ENCODE data around the gene CNTN4. TPM values are rescaled to one million over a fixed set of nuclear protein-coding genes. Genes with fewer than 3 reads are reported as not detected.

Gene CNTN4
- total and polyA plus RNA-seq, 2 of the 8 experiments (the other 6 are each of a cell fraction or from before 2014, with no cell fraction given): 0.41 to 2.2 TPM

DNA sequence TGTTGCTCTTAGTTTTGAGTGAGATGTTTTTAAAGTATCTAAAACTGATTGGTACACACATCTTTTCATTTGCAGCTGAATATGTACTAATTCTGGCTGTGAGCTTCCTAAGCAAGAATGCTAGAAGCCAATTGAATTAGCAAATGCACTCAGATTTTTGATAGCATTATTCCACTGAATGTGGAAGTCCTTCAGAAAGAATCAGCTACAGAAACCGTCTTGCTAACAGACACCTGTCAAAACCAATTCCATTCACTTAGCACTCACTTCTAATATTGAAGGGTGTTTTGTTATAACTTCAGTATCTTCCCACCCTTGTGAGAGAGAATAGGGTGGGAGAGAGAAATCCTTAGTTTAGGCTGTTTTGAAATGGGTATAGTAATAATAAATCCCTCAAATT lies 693.8 kb downstream of the CNTN4 start:
- Histone ChIP-seq H3K9me3 (ENCODE audit: insufficient read depth in 2 of 2, low read depth in 1 of 2, low read length in 1 of 2) (no peaks in the 10 kb centered on the region), H2BK20ac (ENCODE audit: low read length) (no peak overlapping the region), H3K79me1 (ENCODE audit: low read depth, low read length) (no peaks in the 10 kb centered on the region), H4K91ac (replicated peaks; ENCODE audit: insufficient read length, low read length) (no peak overlapping the region), H4K5ac (ENCODE audit: insufficient read length, low read depth, low read length) (no peak overlapping the region), H3K56ac (replicated peaks; ENCODE audit: insufficient read length, low read depth, low read length) (no peak overlapping the region), H3K18ac (ENCODE audit: extremely low read depth, low read length) (no peak overlapping the region), H3K4me2 (ENCODE audit: insufficient read depth in 1 of 2, low read depth in 2 of 2, low read length in 2 of 2) (no peak overlapping the region), H3K23me2 (ENCODE audit: low read depth, low read length) (no peaks in the 10 kb centered on the region), H4K8ac (ENCODE audit: extremely low read depth, insufficient read depth, low read length) (no peak overlapping the region), H2BK12ac (ENCODE audit: low read depth, low read length) (no peak overlapping the region), H3K9ac (replicated peaks in 1 of 4; ENCODE audit: extremely low read depth in 1 of 4, low read depth in 3 of 4, low read length in 3 of 4) (no peak overlapping the region), H3K36me3 (ENCODE audit: control insufficient read depth in 2 of 4, insufficient read depth in 4 of 4, low read length in 3 of 4) (no peaks in the 10 kb centered on the region), H3K79me2 (ENCODE audit: control insufficient read depth in 1 of 2, insufficient read depth in 2 of 2, low read length in 2 of 2) (no peaks in the 10 kb centered on the region), H3K14ac (ENCODE audit: insufficient read length) (no peak overlapping the region), H2BK120ac (replicated peaks; ENCODE audit: low read depth, low read length) (no peak overlapping the region), H3K23ac (ENCODE audit: insufficient read length) (no peak overlapping the region), H4K20me1 (replicated peaks in 1 of 2; ENCODE audit: control insufficient read depth in 1 of 2, insufficient read depth in 2 of 2, low read length in 2 of 2) (no peaks in the 10 kb centered on the region), H2BK5ac (ENCODE audit: low read depth, low read length) (no peak overlapping the region), H3K4ac (replicated peaks; ENCODE audit: insufficient read length, low read depth, low read length) (no peak overlapping the region), H3K27ac (ENCODE audit: low read depth, low read length) (no peak overlapping the region), H2BK15ac (ENCODE audit: low read length) (no peak overlapping the region), H3K4me1 (replicated peaks in 1 of 4; ENCODE audit: control insufficient read depth in 3 of 4, insufficient read depth in 4 of 4, low read length in 3 of 4) (no peaks in the 10 kb centered on the region), H3K27me3 (replicated peaks in 1 of 4; ENCODE audit: control insufficient read depth in 3 of 4, extremely low read depth in 1 of 4, insufficient read depth in 3 of 4, low read length in 3 of 4) (no peaks in the 10 kb centered on the region), H2AK5ac (ENCODE audit: low read depth, low read length) (no peak overlapping the region), H2AFZ (ENCODE audit: low read length) (no peak overlapping the region), H3K4me3 (ENCODE audit: extremely low read depth in 1 of 4, insufficient read depth in 2 of 4, low read depth in 3 of 4, low read length in 4 of 4) (no peak overlapping the region)
- WGBS, 2 experiments (ENCODE audit: extremely low coverage in 1 of 2, insufficient coverage in 1 of 2, insufficient read length in 1 of 2, insufficient replicate concordance in 2 of 2, low coverage in 1 of 2, low lambda C conversion rate in 2 of 2, missing lambda C conversion rate in 1 of 2): 84% methylated on average over 1 of the region's 1 CpG; no CpG with 5 or more reads in 1 of the 2 experiments
- ChIA-PET POLR2A (ENCODE audit: partially characterized antibody) (no interaction called here), CTCF (ENCODE audit: partially characterized antibody) (no interaction called here)
- TF ChIP-seq POLR2AphosphoS5 (IDR thresholded peaks at IDR 0.05; ENCODE audit: low read depth, low read length): no peak
- TF ChIP-seq, protein P1, sequence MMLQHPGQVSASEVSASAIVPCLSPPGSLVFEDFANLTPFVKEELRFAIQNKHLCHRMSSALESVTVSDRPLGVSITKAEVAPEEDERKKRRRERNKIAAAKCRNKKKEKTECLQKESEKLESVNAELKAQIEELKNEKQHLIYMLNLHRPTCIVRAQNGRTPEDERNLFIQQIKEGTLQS (IDR thresholded peaks at IDR 0.05; ENCODE audit: insufficient read depth, low read depth, low read length): no peak
- no peak for TF ChIP-seq NANOG (IDR thresholded peaks at IDR 0.05; ENCODE audit: insufficient read depth, low read depth, low read length, poor library complexity, severe bottlenecking)
- no peak for TF ChIP-seq JUN (IDR thresholded peaks at IDR 0.05; ENCODE audit: low read depth, low read length)
- TF ChIP-seq RXRA (IDR thresholded peaks at IDR 0.05; ENCODE audit: insufficient read depth, low read depth, low read length): no peak
- no peak for TF ChIP-seq POU5F1 (IDR thresholded peaks at IDR 0.05; ENCODE audit: low read depth, low read length)
- no peak for TF ChIP-seq HDAC6 (IDR thresholded peaks at IDR 0.05; ENCODE audit: low read depth, low read length)
- no peak for TF ChIP-seq SIRT6 (IDR thresholded peaks at IDR 0.05; ENCODE audit: low read length)
- FAIRE-seq (no peak), DNase-seq (ENCODE audit: low read depth in 1 of 2, low spot score in 2 of 2) (no peak)
